ENCODE measurements around the gene TIMD4. TPM values are rescaled to one million over a fixed set of nuclear protein-coding genes. Genes with fewer than 3 reads are reported as not detected.
"Not testable (repeated sequence)": the region's sequence is repeated elsewhere in the genome, so short reads cannot be mapped to it uniquely, and the experiment has no call there.

TIMD4 gene
- total RNA-seq, 2 donors from 2014 or later = 7.6 TPM; not detected in 1

DNA sequence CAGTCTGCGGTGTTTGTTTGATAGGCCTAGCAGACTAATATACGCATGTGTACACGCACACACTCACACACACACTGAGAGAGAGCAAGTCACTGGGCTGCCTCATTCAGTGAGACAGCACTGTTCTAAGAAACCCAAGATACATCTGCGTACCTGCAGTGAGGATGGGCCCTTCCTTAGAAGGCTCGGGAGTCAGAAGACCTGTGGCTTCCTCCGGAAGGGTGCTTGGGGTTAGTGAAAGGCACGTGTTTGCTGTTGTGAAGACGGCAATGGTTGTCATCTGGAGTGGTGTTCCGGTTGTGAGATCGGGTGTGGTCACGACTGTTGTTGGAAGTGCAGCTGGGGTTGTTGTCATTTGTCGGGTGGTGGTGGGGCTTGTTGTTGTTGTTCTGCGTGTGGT is 11.7 kb downstream of the TIMD4 start:
- H3K4me3 ChIP-seq = no peak overlapping the region
- no peaks in the 10 kb centered on the region for H3K9me3 ChIP-seq
- ATAC-seq (ENCODE audit: insufficient number of reproducible peaks, low FRiP score, low read depth) (no peak), DNase-seq (ENCODE audit: low spot score) (no peak)
- TF ChIP-seq, protein P1, sequence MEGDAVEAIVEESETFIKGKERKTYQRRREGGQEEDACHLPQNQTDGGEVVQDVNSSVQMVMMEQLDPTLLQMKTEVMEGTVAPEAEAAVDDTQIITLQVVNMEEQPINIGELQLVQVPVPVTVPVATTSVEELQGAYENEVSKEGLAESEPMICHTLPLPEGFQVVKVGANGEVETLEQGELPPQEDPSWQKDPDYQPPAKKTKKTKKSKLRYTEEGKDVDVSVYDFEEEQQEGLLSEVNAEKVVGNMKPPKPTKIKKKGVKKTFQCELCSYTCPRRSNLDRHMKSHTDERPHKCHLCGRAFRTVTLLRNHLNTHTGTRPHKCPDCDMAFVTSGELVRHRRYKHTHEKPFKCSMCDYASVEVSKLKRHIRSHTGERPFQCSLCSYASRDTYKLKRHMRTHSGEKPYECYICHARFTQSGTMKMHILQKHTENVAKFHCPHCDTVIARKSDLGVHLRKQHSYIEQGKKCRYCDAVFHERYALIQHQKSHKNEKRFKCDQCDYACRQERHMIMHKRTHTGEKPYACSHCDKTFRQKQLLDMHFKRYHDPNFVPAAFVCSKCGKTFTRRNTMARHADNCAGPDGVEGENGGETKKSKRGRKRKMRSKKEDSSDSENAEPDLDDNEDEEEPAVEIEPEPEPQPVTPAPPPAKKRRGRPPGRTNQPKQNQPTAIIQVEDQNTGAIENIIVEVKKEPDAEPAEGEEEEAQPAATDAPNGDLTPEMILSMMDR (IDR thresholded peaks at IDR 0.05) = no peak
- H3K36me3 ChIP-seq = no peaks in the 10 kb centered on the region
- no peak overlapping the region for H3K27ac ChIP-seq
- no peaks in the 10 kb centered on the region for H3K27me3 ChIP-seq (replicated peaks; ENCODE audit: insufficient read depth)
- no peaks in the 10 kb centered on the region for H3K4me1 ChIP-seq (ENCODE audit: control insufficient read depth in 1 of 2, low read depth in 2 of 2)

DNA sequence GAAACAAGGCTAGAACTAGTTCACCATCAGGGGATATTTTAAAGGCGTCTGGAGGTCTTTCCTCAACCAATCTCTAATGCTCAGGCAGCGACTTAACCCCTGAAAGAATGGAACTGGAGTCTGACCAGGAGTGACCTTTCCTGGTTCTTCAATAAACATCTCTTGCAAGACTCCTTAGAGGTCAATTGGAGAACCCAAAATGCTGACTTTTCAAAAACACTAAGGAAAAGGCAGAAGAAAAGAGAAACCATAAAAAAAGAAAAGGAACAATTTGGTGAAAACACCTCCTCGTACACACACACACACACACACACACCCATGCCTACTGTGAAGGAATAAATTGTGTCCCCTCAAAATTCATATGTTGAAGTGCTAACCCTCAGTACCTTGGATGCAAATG is 12.3 kb downstream of the TIMD4 start:
- DNase-seq (ENCODE audit: low spot score) = no peak
- Histone ChIP-seq H3K27ac (no peak overlapping the region), H3K4me3 (no peak overlapping the region), H3K4me1 (ENCODE audit: control insufficient read depth in 1 of 2, low read depth in 2 of 2) (no peaks in the 10 kb centered on the region), H3K27me3 (replicated peaks; ENCODE audit: insufficient read depth) (no peaks in the 10 kb centered on the region), H3K9me3 (no peaks in the 10 kb centered on the region), H3K36me3 (no peaks in the 10 kb centered on the region)
- ATAC-seq (ENCODE audit: insufficient number of reproducible peaks, low FRiP score, low read depth) = no peak
- TF ChIP-seq, protein P1 (IDR thresholded peaks at IDR 0.05) = no peak

DNA sequence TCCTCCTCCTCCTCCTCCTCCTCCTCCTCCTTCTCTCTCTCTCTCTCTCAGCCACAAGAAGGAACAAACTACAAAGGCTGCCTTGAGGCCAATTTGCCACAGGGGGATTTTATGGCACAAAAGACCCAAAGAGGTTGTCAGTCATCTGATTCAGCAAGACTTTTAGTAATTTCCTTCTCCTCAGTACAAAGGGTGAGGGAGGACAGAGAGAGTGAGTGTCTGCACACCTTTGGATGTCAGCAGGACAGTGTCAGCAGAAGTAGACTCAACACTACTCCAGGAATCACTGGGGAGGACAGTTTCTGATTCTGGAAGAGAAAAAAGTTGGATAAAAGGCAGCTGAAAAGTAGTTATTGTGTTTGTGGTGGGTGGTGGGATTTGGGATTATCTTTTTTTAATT is 13.6 kb downstream of the TIMD4 start:
- no peak for ATAC-seq (ENCODE audit: insufficient number of reproducible peaks, low FRiP score, low read depth)
- Histone ChIP-seq H3K27me3 (replicated peaks; ENCODE audit: insufficient read depth) (no peaks in the 10 kb centered on the region), H3K4me1 (ENCODE audit: control insufficient read depth in 1 of 2, low read depth in 2 of 2) (no peaks in the 10 kb centered on the region), H3K27ac (no peak overlapping the region), H3K9me3 (no peaks in the 10 kb centered on the region), H3K36me3 (no peaks in the 10 kb centered on the region), H3K4me3 (no peak overlapping the region)
- no peak for DNase-seq (ENCODE audit: low spot score)
- TF ChIP-seq, protein P1 (IDR thresholded peaks at IDR 0.05) = no peak

DNA sequence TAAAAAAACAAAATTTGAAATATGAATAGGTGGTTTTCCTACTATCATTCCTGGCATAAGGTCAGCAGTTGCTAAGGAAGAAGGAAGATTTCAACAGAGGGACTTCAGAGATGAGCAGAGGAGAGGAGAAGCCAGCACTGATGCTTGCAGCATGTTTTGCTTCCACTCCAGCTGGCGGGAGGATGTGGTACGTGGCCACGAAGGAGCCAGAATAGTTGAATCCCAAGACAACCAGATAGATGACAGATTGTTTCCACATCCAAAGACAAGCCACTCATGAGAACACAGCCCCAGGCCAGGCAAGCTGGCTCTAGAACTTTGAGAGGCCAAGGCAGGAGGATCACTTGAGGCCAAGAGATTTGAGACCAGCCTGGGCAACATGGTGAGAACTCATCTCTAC is 15.1 kb downstream of the TIMD4 start:
- no peak for ATAC-seq (ENCODE audit: insufficient number of reproducible peaks, low FRiP score, low read depth)
- H3K27ac ChIP-seq = no peak overlapping the region
- TF ChIP-seq, protein P1 (IDR thresholded peaks at IDR 0.05) = no peak
- H3K27me3 ChIP-seq (replicated peaks; ENCODE audit: insufficient read depth) = no peaks in the 10 kb centered on the region
- H3K36me3 ChIP-seq = no peaks in the 10 kb centered on the region
- H3K4me3 ChIP-seq = no peak overlapping the region
- no peaks in the 10 kb centered on the region for H3K9me3 ChIP-seq
- H3K4me1 ChIP-seq (ENCODE audit: control insufficient read depth in 1 of 2, low read depth in 2 of 2) = no peaks in the 10 kb centered on the region
- no peak for DNase-seq (ENCODE audit: low spot score)

DNA sequence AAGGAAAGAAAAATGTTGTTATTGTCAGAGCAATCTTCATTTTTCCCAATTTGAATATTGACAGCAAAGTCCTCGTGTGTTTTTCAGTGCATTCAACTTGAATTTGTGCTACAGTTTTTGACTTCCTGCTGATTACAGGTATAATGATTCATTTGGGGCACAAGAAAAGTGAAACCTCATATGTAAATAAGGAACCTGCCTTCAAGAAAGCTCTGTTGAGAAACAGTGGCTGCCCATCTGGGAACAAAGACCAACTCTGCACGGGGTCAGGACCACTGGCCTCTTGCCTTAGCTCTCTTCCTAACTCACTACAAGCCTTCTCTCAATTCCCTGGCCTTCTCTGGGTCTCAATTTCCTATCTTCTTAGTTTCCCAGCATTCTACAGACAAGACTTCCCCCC is 21.0 kb downstream of the TIMD4 start:
- H3K4me1 ChIP-seq (ENCODE audit: control insufficient read depth in 1 of 2, low read depth in 2 of 2) = no peaks in the 10 kb centered on the region
- no peak overlapping the region for H3K4me3 ChIP-seq
- ATAC-seq (ENCODE audit: insufficient number of reproducible peaks, low FRiP score, low read depth) (no peak), DNase-seq (ENCODE audit: low spot score) (no peak)
- TF ChIP-seq, protein P1 (IDR thresholded peaks at IDR 0.05) = no peak
- no peak overlapping the region for H3K27ac ChIP-seq
- H3K36me3 ChIP-seq = no peaks in the 10 kb centered on the region
- no peaks in the 10 kb centered on the region for H3K27me3 ChIP-seq (replicated peaks; ENCODE audit: insufficient read depth)
- H3K9me3 ChIP-seq = no peaks in the 10 kb centered on the region

DNA sequence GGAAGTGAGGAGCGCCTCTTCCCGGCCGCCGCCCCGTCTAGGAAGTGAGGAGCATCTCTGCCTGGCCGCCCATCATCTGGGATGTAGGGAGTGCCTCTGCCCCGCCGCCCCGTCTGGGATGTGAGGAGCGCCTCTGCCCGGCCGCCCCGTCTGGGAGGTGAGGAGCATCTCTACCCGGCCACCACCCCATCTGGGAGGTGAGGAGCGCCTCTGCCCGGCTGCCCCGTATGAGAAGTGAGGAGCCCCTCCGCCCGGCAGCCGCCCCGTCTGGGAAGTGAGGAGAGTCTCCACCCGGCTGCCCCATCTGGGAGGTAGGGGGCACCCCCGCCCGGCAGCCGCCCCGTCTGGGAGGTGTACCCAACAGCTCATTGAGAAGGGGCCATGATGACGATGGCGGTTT is 22.6 kb downstream of the TIMD4 start:
- not testable (repeated sequence) for H3K27me3 ChIP-seq (replicated peaks; ENCODE audit: insufficient read depth); ATAC-seq (ENCODE audit: insufficient number of reproducible peaks, low FRiP score, low read depth); H3K4me1 ChIP-seq (ENCODE audit: control insufficient read depth in 1 of 2, low read depth in 2 of 2); H3K9me3 ChIP-seq; H3K4me3 ChIP-seq; DNase-seq (ENCODE audit: low spot score); H3K27ac ChIP-seq; H3K36me3 ChIP-seq

All from thoracic aorta (tissue), 2 donors.